ENCODE results near the gene NUDT1. TPM values are rescaled to one million over a fixed set of nuclear protein-coding genes. Genes with fewer than 3 reads are reported as not detected.
A peak's percentile ranks its signal among the peaks of the same experiment; 100 is the strongest.

The NUDT1 gene
- total RNA-seq, 1 experiment from 2014 or later: 84.7 TPM

GRCh38 chr7:2258661-2259365 lies 16.8 kb downstream of the NUDT1 start:
- Histone ChIP-seq H3K23ac (ENCODE audit: insufficient read length, low read depth, low read length) (no peak overlapping the region), H3K56ac (ENCODE audit: insufficient read length, low read depth, low read length) (no peak overlapping the region), H2BK5ac (ENCODE audit: insufficient read length, low read length) (no peak overlapping the region), H3K79me1 (ENCODE audit: insufficient read depth, low read depth, low read length, poor library complexity, severe bottlenecking) (no peaks in the 10 kb centered on the region), H3K27ac (ENCODE audit: insufficient read length, low read depth, low read length) (no peak overlapping the region), H3K9ac (ENCODE audit: extremely low read depth, insufficient read length, low read length) (no peak overlapping the region), H3K9me3 (ENCODE audit: control insufficient read depth, low read depth, low read length) (no peaks in the 10 kb centered on the region), H3K27me3 (ENCODE audit: insufficient read depth, low read length) (no peaks in the 10 kb centered on the region), H4K8ac (replicated peaks; ENCODE audit: insufficient read length, low read depth, low read length) (no peak overlapping the region), H3K4ac (ENCODE audit: low read depth, low read length) (no peak overlapping the region), H2BK12ac (ENCODE audit: insufficient read length, low read depth, low read length) (no peak overlapping the region), H4K91ac (ENCODE audit: insufficient read length, low read depth, low read length) (no peak overlapping the region), H3K79me2 (ENCODE audit: insufficient read depth, low read length) (no peaks in the 10 kb centered on the region), H4K5ac (ENCODE audit: insufficient read length, low read depth, low read length) (no peak overlapping the region), H3K4me2 (ENCODE audit: insufficient read depth, insufficient read length, low read length) (no peak overlapping the region), H3K23me2 (ENCODE audit: insufficient read length, low read depth, low read length, poor library complexity, severe bottlenecking) (no peaks in the 10 kb centered on the region), H2BK20ac (ENCODE audit: low read depth, low read length, poor library complexity, severe bottlenecking) (no peak overlapping the region), H3K4me1 (ENCODE audit: insufficient read depth, low read length) (no peaks in the 10 kb centered on the region), H2AK5ac (ENCODE audit: insufficient read length, low read length) (no peak overlapping the region), H2BK15ac (ENCODE audit: low read depth, low read length) (no peak overlapping the region), H2BK120ac (ENCODE audit: low read depth, low read length, poor library complexity, severe bottlenecking) (no peak overlapping the region), H3K18ac (ENCODE audit: insufficient read length, low read depth, low read length) (no peak overlapping the region), H4K20me1 (ENCODE audit: control insufficient read depth, insufficient read depth, insufficient read length) (no peaks in the 10 kb centered on the region), H3T11ph (ENCODE audit: low read length) (no peak overlapping the region), H2AFZ (ENCODE audit: low read length) (no peak overlapping the region), H3K14ac (ENCODE audit: insufficient read depth, low read length) (no peak overlapping the region)
- peaks cover 8 to 47% (median 23%) of the 10 kb centered on the region in 3 experiments; a peak in 6 of 7 replicates for H3K36me3 Mint-ChIP-seq (ENCODE audit: insufficient read depth in 1 of 3, low read depth in 3 of 3)
- DNase-seq: no peak
- H3K4me3 Mint-ChIP-seq: no peak overlapping the region
- H3K27me3 Mint-ChIP-seq (ENCODE audit: low read depth): no peaks in the 10 kb centered on the region
- peak overlapping the region in 2 of 3 experiments; percentile 75 to 95; a peak in 3 of 7 replicates for H3K27ac Mint-ChIP-seq
- H3K9me3 Mint-ChIP-seq: no peaks in the 10 kb centered on the region
- no peak for TF ChIP-seq CTCF (conservative IDR thresholded peaks at IDR 0.05)
- H3K4me1 Mint-ChIP-seq: no peaks in the 10 kb centered on the region
- WGBS (ENCODE audit: extremely low coverage, insufficient read length, low lambda C conversion rate): no CpG with 5 or more reads among the region's 34 CpGs
